HL-60/S4 treated with phorbol 12-myristate 13-acetate at 8.2 ng/mL for 4 days and 3 days (cell line): ENCODE data around the gene IL1RAPL1.

Source experiments
- in situ Hi-C: fragments of 300-500 bp; cut with MboI; formaldehyde crosslinking; loops from 2 replicates; pipeline ENCODE4 v1.15.0; 2022; ENCODE audit warnings: low sequenced_read_pairs

The IL1RAPL1 gene

GRCh38 chrX:28626515-28626914, 39.3 kb downstream of the IL1RAPL1 start:
- in situ Hi-C loops: no loop called here

DNA sequence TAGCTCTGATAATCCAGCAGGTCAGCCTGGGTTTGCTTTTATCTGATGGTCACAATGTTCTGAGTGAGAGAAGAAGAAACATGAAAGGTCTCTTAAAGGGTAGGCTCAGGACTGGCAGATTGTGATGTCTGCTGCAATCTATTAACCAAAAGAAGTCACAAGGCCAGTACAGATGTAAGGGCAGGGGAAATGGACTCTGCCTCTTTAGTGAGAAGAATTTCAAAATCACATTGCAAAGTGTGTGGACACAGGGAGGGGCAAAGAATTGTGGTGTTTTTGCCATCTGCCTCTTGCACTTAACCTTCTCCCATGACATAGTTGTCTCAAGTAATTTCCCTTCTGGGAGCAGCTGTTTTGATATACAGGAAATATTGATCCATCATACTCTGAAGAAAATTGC, 40.9 kb downstream of the IL1RAPL1 start:
- in situ Hi-C loops: no loop called here

GRCh38 chrX:28638775-28639174, 51.5 kb downstream of the IL1RAPL1 start:
- in situ Hi-C loops: no loop called here

- in situ Hi-C loops: no loop called here
Observed at GRCh38 chrX:28639451-28639850, 52.2 kb downstream of the IL1RAPL1 start.

- in situ Hi-C loops: no loop called here
Observed at GRCh38 chrX:28649541-28649940, 62.3 kb downstream of the IL1RAPL1 start.

DNA sequence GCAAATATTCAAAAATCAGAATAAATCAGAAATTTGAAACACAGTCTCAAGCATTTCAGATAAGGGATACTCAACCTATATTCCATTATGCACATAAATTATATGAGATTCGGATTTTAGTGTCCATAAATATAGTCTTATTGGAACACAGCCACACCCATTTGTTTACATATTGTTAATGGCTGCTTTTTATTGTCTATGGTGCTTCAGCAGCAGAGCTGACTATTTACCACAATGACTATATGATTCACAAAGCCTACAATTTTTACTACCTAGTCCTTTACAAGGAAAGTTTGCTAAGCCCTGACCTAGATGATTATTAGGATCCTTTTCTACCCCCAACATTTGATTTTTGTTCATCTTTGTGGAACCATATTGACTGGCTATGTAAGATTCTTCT, 63.9 kb downstream of the IL1RAPL1 start:
- in situ Hi-C loops: no loop called here

- in situ Hi-C loops: no loop called here
Observed at GRCh38 chrX:28659269-28659668, 72.0 kb downstream of the IL1RAPL1 start.

DNA sequence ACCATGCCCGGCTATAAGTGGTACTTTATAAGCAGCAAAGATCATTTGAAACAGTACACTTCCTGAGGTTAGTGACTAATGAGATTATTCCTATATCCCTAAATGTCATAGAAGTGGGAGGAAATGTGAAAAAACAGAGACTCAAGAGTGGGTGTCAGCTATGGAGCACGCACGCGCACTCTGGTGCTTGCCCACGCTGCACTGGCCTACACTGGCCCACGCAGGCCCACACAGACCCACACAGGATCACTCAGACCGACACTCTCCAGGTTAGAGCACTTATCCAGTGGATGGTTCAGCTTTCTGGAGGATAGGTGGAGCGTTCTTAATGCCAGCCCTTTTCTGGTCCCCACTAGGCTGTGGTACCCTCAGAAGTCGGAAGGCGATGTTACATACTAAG, 78.5 kb downstream of the IL1RAPL1 start:
- in situ Hi-C loops: no loop called here

DNA sequence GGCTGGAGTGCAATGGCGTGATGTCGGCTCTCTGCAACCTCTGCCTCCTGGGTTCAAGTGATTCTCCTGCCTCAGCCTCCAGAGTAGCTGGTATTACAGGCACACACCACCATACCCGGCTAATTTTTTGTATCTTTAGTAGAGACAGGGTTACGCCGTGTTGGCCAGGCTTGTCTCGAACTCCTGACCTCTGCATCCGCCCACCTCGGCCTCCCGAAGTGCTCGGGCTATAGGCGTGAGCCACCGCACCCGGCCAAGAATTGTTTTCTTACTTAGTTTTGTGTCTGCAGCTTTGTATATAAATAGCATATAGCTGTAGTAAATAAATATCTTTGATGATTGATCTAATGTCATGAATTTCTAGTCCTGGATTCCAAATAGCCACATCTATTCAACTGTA, 81.1 kb downstream of the IL1RAPL1 start:
- in situ Hi-C loops: no loop called here

DNA sequence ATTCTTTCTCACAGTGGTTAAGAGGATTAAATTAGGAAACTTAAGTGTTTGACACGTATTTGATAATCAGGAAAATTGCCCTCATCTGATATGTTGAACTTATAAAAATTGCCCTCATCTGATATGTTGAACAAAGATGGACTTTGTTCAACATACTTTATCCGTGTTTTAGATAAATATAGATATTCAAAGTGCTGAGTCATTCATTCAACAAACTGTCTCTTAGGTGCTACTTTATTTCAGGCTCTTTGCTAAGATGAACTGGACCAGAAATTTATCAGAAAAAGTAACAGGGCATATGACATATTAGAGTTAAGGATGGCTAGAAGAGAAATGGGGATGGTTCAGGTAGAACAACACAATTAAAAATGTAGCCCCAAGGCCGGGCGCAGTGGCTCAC, 81.7 kb downstream of the IL1RAPL1 start:
- in situ Hi-C loops: no loop called here

- in situ Hi-C loops: no loop called here
Observed at GRCh38 chrX:28670074-28670473, 82.8 kb downstream of the IL1RAPL1 start.

GRCh38 chrX:28675173-28675572, 87.9 kb downstream of the IL1RAPL1 start:
- in situ Hi-C loops: no loop called here

GRCh38 chrX:28693101-28693500, 105.9 kb downstream of the IL1RAPL1 start:
- in situ Hi-C loops: no loop called here

GRCh38 chrX:28697732-28698131, 110.5 kb downstream of the IL1RAPL1 start:
- in situ Hi-C loops: no loop called here

GRCh38 chrX:28701222-28701621, 114.0 kb downstream of the IL1RAPL1 start:
- in situ Hi-C loops: no loop called here

DNA sequence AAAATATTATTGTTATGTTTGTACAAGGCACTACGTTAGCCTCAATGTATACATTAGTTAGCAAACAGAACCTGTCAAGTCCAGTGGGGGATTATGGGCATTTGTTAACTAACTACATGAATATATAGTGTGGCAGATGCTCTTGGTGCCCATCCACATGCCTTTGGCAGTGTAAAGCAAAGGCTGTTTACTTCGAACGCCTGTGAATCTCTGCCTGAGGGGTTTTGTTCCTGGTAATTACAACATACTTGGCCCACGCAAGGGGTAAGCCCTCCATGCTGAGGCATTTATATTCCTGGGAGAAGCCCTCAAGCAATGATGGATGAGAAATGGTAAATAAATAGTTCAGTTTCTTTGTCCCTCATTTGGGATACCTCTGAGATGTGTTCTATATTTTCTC, 119.7 kb downstream of the IL1RAPL1 start:
- in situ Hi-C loops: no loop called here

DNA sequence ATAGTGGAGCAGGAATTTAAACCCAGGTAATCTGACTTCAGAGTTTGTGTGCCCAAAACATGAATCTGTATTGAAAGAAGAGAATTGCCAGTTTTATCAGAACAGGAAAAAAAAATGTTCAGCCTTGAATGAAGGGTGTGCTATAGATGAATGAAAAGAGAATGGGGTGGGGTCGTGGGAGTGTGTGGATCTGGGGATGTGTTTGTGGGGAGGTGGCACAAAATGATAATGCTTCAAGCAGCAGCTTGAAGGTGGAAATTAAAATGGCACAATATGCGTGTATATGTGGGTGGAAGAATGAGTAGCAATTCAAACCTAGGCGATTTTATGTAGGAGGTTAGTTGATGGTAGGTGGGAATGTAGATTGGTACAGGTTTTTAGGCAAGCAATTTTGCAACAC, 122.2 kb downstream of the IL1RAPL1 start:
- in situ Hi-C loops: no loop called here

- in situ Hi-C loops: no loop called here
Observed at GRCh38 chrX:28717864-28718263, 130.6 kb downstream of the IL1RAPL1 start.

DNA sequence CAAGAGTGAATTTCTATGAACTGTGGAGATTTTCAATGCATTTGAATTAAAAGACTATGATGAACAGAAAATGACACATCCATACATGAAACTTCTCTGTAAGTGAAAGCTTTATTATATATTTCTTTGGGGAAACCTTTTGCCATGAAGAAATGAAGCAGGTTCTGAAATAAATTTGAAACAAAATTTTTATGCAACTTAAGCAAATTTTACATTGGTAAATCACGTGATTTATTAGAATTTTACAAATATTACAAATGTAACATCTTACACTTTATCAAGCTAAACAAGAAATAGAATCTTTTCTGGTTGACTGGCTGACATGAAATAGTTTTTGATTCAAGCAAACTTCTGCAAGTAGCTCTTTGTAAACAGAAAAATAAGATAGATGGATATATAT, 131.2 kb downstream of the IL1RAPL1 start:
- in situ Hi-C loops: no loop called here

- in situ Hi-C loops: no loop called here
Observed at GRCh38 chrX:28719620-28720019, 132.4 kb downstream of the IL1RAPL1 start.

GRCh38 chrX:28752330-28752729, 165.1 kb downstream of the IL1RAPL1 start:
- in situ Hi-C loops: no loop called here

DNA sequence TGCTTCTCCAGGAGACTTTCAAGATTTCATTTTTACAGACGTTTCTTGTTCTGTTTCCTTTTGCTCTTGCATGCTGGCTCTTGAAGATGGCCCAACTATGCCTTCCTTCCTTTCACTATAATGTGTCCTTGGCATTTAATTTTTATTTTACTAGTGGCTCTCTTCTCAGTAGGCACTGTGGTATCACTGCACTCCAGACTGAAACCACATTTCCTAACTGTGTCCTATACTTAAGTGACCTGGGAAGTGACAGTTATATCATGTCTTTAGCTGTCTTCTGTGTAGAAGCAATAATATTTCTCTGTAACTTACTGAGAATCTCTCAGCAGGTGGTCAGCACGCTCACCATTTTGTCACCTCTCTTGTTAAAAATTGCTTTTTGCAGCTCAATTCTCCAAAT, 168.9 kb downstream of the IL1RAPL1 start:
- in situ Hi-C loops: no loop called here

DNA sequence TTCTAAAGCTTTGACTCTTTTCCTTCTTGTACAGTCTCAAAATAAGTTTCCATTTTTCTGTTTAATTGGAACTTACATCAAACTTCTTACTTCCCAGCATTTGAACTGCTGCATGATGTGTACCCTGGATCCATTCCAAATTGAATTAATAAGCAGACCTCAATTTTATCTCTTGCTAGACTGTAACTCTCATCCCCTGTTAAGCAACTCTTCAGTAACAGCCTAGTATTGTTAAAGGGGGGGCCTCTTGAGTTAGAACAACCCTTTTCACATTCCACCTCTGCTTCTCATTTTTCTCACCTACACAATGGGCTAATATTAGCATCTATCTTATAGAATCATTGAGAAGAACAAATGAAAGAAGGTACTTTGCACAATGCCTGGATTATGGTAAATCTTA, 169.4 kb downstream of the IL1RAPL1 start:
- in situ Hi-C loops: no loop called here

- in situ Hi-C loops: no loop called here
Observed at GRCh38 chrX:28757290-28757689, 170.0 kb downstream of the IL1RAPL1 start.
